GM12878 (cell line): ENCODE data around the gene NDC1.

Source experiments
- HDAC6 ChIP-seq: fragments of 200-600 bp; sonication (generic); IDR thresholded peaks from one replicate; pipeline ENCODE4 v1.8.0; 2017; ENCODE audit warnings: antibody characterized with exemption; ENCODE audit not compliant: unreplicated experiment
- KAT2A ChIP-seq: conservative IDR thresholded peaks from 2 replicates; pipeline ENCODE4 v1.6.1; 2011; ENCODE audit warnings: low read depth, low read length; ENCODE audit not compliant: control insufficient read depth
- NR2F1 ChIP-seq: fragments of 450-650 bp; conservative IDR thresholded peaks from 2 replicates; pipeline ENCODE4 v1.6.1; 2017; ENCODE audit warnings: mild to moderate bottlenecking
- PAX8 ChIP-seq: fragments of 450-650 bp; IDR thresholded peaks from 2 replicates; pipeline ENCODE4 v1.6.1; 2017; ENCODE audit warnings: mild to moderate bottlenecking, moderate library complexity
- PML ChIP-seq: IDR thresholded peaks from 2 replicates; pipeline ENCODE4 v1.6.1; 2012; ENCODE audit warnings: low read length, inconsistent platforms
- POLR2A ChIP-seq: IDR thresholded peaks from 2 replicates; pipeline ENCODE4 v1.6.1; 2011; ENCODE audit warnings: low read depth, mild to moderate bottlenecking, low read length
- SIN3A ChIP-seq: IDR thresholded peaks from 2 replicates; pipeline ENCODE4 v1.6.1; 2012; ENCODE audit warnings: low read depth, low read length, improper control_type of control experiment

GRCh38 chr1:53821380-53821779 lies 16.7 kb downstream of the NDC1 start:
- TF ChIP-seq SIN3A (no peak), PAX8 (no peak), HDAC6 (no peak), PML (no peak), NR2F1 (no peak), KAT2A (no peak), POLR2A (no peak)
